Measurements from ENCODE around the gene HBG1. TPM values are rescaled to one million over a fixed set of nuclear protein-coding genes. Genes with fewer than 3 reads are reported as not detected.
"Not testable (repeated sequence)": the region's sequence is repeated elsewhere in the genome, so short reads cannot be mapped to it uniquely, and the experiment has no call there.

Gene HBG1
- total RNA-seq: not detected in 2 replicates

- intact Hi-C loops (cut with micrococcal nuclease): not testable (repeated sequence)
Observed at GRCh38 chr11:5249807-5250396, at the start of gene HBG1. HBG1 (minus strand) TSS chr11:5249857; CDS start chr11:5249804, 53 bp downstream.

- intact Hi-C loops (cut with micrococcal nuclease): no loop called here
Observed at GRCh38 chr11:5298451-5298850, 48.8 kb upstream of the HBG1 start.

GRCh38 chr11:5297721-5298323 is 48.2 kb upstream of the HBG1 start:
- intact Hi-C loops (cut with micrococcal nuclease): no loop called here

- intact Hi-C loops (cut with micrococcal nuclease): not testable (repeated sequence)
Observed at GRCh38 chr11:5294342-5294995, 44.8 kb upstream of the HBG1 start.

GRCh38 chr11:5293028-5293427 is 43.4 kb upstream of the HBG1 start:
- intact Hi-C loops (cut with micrococcal nuclease): no loop called here

GRCh38 chr11:5291207-5291838 is 41.7 kb upstream of the HBG1 start:
- intact Hi-C loops (cut with micrococcal nuclease): loop anchor here (1.0 kb wide), 1 partner anchor 167 kb away; no protein-coding TSS in a partner anchor

- intact Hi-C loops (cut with micrococcal nuclease): no loop called here
Observed at GRCh38 chr11:5290106-5290505, 40.4 kb upstream of the HBG1 start.

- intact Hi-C loops (cut with micrococcal nuclease): no loop called here
Observed at GRCh38 chr11:5289696-5290095, 40.0 kb upstream of the HBG1 start.

GRCh38 chr11:5288906-5289550 is 39.4 kb upstream of the HBG1 start:
- intact Hi-C loops (cut with micrococcal nuclease): no loop called here

- intact Hi-C loops (cut with micrococcal nuclease): no loop called here
Observed at GRCh38 chr11:5288108-5288905, 38.6 kb upstream of the HBG1 start.

GRCh38 chr11:5286901-5287300 is 37.2 kb upstream of the HBG1 start:
- intact Hi-C loops (cut with micrococcal nuclease): no loop called here

GRCh38 chr11:5286351-5286750 is 36.7 kb upstream of the HBG1 start:
- intact Hi-C loops (cut with micrococcal nuclease): no loop called here

GRCh38 chr11:5285703-5286340 is 36.2 kb upstream of the HBG1 start:
- intact Hi-C loops (cut with micrococcal nuclease): no loop called here

- intact Hi-C loops (cut with micrococcal nuclease): no loop called here
Observed at GRCh38 chr11:5284637-5285036, 35.0 kb upstream of the HBG1 start.

GRCh38 chr11:5283882-5284281 is 34.2 kb upstream of the HBG1 start:
- intact Hi-C loops (cut with micrococcal nuclease): no loop called here

- intact Hi-C loops (cut with micrococcal nuclease): no loop called here
Observed at GRCh38 chr11:5283086-5283485, 33.4 kb upstream of the HBG1 start.

- intact Hi-C loops (cut with micrococcal nuclease): no loop called here
Observed at GRCh38 chr11:5282628-5283027, 33.0 kb upstream of the HBG1 start.

GRCh38 chr11:5281596-5281995 is 31.9 kb upstream of the HBG1 start:
- intact Hi-C loops (cut with micrococcal nuclease): no loop called here

- intact Hi-C loops (cut with micrococcal nuclease): no loop called here
Observed at GRCh38 chr11:5280582-5281102, 31.0 kb upstream of the HBG1 start.

GRCh38 chr11:5279471-5280090 is 29.9 kb upstream of the HBG1 start:
- intact Hi-C loops (cut with micrococcal nuclease): no loop called here

Data from T-helper 2 cell treated with Interferon-gamma antibody and Interleukin-4, amounts not matched to agents 100 ng/mL and 5 ng/mL, for 36 hours (primary cell).